ENCODE data around the gene CRABP2.

The CRABP2 gene

DNA sequence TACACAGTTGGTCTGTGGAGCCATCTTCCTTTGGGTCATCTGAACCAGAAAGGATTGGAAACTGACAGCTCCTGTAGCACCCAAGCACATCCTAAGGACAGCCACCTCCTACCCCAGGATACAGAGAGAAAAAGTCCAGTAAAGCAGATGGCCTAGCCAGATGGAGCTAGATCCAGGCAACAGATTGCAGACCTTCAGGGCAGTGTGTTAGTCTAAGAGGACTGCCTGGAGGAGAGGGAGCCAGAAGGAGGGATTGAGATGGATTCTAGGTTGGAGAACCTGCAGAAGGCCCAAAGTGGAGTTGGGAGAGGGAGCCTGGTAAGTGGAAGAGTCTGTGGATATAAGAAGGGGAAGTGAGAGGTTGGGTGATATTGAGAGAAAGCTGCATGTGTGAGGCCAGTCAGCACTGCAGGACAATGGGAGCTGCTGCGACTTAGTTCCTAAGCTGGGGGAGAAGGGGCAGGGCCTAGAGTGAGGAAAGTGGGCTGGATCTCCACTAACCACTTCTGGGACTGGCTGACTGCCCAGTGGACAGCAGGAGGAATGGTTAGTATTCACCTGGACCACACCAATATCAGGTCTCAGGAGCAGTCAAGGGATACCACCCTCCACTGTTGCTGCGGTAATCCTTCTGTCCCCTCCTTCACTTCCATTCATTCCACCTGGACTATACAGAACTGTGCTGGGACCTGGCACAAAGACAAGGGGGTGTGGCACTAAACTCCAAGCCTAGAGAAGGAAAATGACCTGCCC is 50.1 kb downstream of the CRABP2 start:
- no peaks in the 10 kb centered on the region for H3K36me3 Mint-ChIP-seq (ENCODE audit: low read depth)
- H3K4me3 Mint-ChIP-seq: no peak overlapping the region
- H3K9me3 Mint-ChIP-seq: no peaks in the 10 kb centered on the region
- TF ChIP-seq, protein P1, sequence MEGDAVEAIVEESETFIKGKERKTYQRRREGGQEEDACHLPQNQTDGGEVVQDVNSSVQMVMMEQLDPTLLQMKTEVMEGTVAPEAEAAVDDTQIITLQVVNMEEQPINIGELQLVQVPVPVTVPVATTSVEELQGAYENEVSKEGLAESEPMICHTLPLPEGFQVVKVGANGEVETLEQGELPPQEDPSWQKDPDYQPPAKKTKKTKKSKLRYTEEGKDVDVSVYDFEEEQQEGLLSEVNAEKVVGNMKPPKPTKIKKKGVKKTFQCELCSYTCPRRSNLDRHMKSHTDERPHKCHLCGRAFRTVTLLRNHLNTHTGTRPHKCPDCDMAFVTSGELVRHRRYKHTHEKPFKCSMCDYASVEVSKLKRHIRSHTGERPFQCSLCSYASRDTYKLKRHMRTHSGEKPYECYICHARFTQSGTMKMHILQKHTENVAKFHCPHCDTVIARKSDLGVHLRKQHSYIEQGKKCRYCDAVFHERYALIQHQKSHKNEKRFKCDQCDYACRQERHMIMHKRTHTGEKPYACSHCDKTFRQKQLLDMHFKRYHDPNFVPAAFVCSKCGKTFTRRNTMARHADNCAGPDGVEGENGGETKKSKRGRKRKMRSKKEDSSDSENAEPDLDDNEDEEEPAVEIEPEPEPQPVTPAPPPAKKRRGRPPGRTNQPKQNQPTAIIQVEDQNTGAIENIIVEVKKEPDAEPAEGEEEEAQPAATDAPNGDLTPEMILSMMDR (IDR thresholded peaks at IDR 0.05): no peak
- DNase-seq: no peak
- peaks cover 92% of the 10 kb centered on the region for H3K27me3 Mint-ChIP-seq (ENCODE audit: low read depth, poor library complexity)
- no peak overlapping the region for H3K27ac Mint-ChIP-seq
- H3K4me1 Mint-ChIP-seq: peaks cover 23% of the 10 kb centered on the region

DNA sequence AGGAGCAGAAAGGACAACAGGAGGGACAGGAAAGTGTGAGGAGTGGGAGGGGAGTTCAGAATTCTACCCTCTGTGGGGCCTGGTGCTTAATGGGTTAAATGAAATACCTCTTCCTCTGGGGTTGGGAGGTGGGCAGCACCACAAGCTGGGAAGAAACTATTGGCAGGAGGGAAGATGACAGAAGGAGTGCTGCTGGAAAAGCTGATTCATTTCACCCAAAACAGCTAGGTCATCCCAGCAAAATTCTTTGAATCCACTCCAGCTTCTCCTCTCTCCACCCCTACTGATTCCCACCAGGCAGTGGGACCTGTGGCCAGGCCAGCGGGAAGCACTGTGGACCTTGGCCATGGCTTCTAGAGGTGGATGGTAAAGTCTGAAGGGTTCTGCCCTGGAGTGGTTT is 50.7 kb downstream of the CRABP2 start:
- Mint-ChIP-seq H3K4me3 (no peak overlapping the region), H3K27me3 (ENCODE audit: low read depth, poor library complexity) (peaks cover 95% of the 10 kb centered on the region), H3K36me3 (ENCODE audit: low read depth) (no peaks in the 10 kb centered on the region), H3K4me1 (peaks cover 17% of the 10 kb centered on the region), H3K27ac (no peak overlapping the region), H3K9me3 (no peaks in the 10 kb centered on the region)
- DNase-seq: no peak
- TF ChIP-seq, protein P1 (IDR thresholded peaks at IDR 0.05): no peak

DNA sequence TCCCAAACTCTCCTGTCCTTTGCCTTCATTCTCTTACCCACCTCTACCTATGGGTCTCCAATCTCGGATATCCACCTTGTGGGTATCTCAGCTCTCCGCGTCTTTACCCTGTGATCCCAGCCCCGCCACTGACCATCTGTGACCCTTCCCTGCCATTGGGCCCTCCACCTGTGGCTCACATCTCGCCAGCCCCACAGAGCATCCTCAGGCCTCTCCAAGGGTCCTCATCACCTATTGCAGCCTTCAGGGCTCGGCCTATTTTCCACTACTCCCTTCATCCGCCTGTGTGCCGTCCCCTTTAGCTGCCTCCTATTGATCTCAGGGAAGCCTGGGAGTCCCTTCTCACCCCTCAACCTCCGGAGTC is 52.4 kb downstream of the CRABP2 start:
- Mint-ChIP-seq H3K27ac (no peak overlapping the region), H3K27me3 (ENCODE audit: low read depth, poor library complexity) (peaks cover 96% of the 10 kb centered on the region), H3K4me1 (peaks cover 12% of the 10 kb centered on the region), H3K4me3 (no peak overlapping the region), H3K36me3 (ENCODE audit: low read depth) (no peaks in the 10 kb centered on the region), H3K9me3 (no peaks in the 10 kb centered on the region)
- TF ChIP-seq, protein P1 (IDR thresholded peaks at IDR 0.05): no peak
- DNase-seq: no peak

DNA sequence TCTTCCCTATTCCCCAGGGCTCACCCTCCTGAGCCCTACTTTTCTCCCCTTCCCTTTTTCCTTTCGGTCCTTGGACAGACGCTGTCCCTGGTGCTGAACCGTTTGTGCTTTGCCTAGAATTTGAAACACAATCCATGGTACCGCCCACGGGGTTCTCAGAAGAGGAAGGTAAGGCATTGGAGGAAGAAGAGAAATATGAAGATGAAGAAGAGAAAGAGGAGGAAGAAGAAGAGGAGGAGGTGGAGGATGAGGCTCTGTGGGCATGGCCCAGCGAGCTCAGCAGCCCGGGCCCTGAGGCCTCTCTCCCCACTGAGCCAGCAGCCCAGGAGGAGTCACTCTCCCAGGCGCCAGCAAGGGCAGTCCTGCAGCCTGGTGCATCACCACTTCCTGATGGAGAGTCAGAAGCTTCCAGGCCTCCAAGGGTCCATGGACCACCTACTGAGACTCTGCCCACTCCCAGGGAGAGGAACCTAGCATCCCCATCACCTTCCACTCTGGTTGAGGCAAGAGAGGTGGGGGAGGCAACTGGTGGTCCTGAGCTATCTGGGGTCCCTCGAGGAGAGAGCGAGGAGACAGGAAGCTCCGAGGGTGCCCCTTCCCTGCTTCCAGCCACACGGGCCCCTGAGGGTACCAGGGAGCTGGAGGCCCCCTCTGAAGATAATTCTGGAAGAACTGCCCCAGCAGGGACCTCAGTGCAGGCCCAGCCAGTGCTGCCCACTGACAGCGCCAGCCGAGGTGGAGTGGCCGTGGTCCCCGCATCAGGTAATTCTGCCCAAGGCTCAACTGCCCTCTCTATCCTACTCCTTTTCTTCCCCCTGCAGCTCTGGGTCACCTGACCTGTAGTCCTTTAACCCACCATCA is 53.0 kb downstream of the CRABP2 start:
- peaks cover 96% of the 10 kb centered on the region for H3K27me3 Mint-ChIP-seq (ENCODE audit: low read depth, poor library complexity)
- no peak overlapping the region for H3K4me3 Mint-ChIP-seq
- peak; percentile 92 for DNase-seq

More for the DNA sequence above, 53.0 kb downstream of the CRABP2 start:
- TF ChIP-seq, protein P1 (IDR thresholded peaks at IDR 0.05): no peak
- Mint-ChIP-seq H3K27ac (no peak overlapping the region), H3K9me3 (no peaks in the 10 kb centered on the region), H3K36me3 (ENCODE audit: low read depth) (no peaks in the 10 kb centered on the region), H3K4me1 (peaks cover 7% of the 10 kb centered on the region)
